Measurements from ENCODE around the gene LPAR2.

DNA sequence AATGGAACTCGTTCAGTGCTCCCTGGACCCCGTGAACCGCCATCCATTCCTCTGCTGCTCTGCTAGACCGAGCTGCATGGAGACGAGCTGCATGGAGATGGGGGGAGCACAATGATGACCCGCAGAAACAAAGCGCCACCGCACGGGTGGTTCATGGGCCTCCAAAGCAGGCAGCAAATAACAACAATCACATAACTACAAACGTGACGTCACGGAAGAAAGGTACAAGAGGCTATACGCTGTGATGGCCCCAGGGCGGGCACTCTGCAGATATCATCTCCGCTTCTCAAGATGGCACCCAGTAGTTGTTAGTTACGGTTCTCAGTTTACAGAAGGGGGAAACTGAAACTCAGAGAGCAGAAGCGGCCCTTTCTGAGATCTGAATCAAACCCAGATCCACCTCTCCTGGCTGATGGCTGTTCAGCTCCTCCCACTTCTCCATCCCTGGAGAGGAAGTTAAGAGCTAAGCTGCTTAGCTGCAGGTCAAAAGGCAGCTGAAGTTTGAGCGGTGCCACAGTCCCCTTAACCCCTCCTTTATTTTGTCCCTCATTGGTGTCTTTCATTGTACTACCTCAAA, 33.7 kb upstream of the LPAR2 start:
- no peak for TF ChIP-seq EZH2 (IDR thresholded peaks at IDR 0.05; ENCODE audit: borderline replicate concordance, low read length)
- TF ChIP-seq, protein P1, sequence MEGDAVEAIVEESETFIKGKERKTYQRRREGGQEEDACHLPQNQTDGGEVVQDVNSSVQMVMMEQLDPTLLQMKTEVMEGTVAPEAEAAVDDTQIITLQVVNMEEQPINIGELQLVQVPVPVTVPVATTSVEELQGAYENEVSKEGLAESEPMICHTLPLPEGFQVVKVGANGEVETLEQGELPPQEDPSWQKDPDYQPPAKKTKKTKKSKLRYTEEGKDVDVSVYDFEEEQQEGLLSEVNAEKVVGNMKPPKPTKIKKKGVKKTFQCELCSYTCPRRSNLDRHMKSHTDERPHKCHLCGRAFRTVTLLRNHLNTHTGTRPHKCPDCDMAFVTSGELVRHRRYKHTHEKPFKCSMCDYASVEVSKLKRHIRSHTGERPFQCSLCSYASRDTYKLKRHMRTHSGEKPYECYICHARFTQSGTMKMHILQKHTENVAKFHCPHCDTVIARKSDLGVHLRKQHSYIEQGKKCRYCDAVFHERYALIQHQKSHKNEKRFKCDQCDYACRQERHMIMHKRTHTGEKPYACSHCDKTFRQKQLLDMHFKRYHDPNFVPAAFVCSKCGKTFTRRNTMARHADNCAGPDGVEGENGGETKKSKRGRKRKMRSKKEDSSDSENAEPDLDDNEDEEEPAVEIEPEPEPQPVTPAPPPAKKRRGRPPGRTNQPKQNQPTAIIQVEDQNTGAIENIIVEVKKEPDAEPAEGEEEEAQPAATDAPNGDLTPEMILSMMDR (IDR thresholded peaks at IDR 0.05; ENCODE audit: low read length) = no peak

Measured in OCI-LY1 (cell line).